Measurements from ENCODE around the gene KCNMB4. TPM values are rescaled to one million over a fixed set of nuclear protein-coding genes. Genes with fewer than 3 reads are reported as not detected.

KCNMB4 gene
- total RNA-seq, 1 experiment from 2014 or later: 0.13 TPM

DNA sequence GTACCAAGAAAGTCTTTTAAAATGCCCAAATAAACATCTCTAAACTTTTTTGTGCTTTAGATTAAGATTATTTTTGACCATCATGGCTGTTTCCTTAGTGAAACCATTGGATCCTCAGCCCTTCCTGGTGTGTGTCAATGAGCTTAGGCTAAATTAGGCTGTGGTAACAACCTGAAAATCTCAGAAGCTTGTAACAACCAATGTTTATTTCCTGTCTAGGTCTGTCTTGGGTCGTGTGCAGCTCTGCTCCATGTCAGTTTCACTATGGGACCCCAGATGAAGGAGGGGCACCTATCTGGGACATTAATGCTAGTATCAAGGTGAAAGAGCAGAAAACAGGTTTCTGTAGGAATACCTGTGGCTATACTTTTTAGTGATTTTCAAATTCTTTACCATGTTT is 49.9 kb downstream of the KCNMB4 start:
- intact Hi-C loops (cut with micrococcal nuclease; ENCODE audit: unreplicated experiment) (no loop called here), in situ Hi-C loops (cut with HindIII; ENCODE audit: low pct_unique_long_range_greater_than_20kb, low sequenced_read_pairs) (no loop called here)
- TF ChIP-seq POLR2AphosphoS5 (IDR thresholded peaks at IDR 0.05; ENCODE audit: low read depth, low read length) (no peak), REST (IDR thresholded peaks at IDR 0.05; ENCODE audit: insufficient read depth in 1 of 2, low read depth in 2 of 2, low read length in 1 of 2) (no peak), TCF7L2 (IDR thresholded peaks at IDR 0.05; ENCODE audit: low read depth, low read length) (no peak), SIN3A (IDR thresholded peaks at IDR 0.05; ENCODE audit: borderline replicate concordance, insufficient read depth, low read depth, low read length) (no peak)
- TF ChIP-seq, protein P1, sequence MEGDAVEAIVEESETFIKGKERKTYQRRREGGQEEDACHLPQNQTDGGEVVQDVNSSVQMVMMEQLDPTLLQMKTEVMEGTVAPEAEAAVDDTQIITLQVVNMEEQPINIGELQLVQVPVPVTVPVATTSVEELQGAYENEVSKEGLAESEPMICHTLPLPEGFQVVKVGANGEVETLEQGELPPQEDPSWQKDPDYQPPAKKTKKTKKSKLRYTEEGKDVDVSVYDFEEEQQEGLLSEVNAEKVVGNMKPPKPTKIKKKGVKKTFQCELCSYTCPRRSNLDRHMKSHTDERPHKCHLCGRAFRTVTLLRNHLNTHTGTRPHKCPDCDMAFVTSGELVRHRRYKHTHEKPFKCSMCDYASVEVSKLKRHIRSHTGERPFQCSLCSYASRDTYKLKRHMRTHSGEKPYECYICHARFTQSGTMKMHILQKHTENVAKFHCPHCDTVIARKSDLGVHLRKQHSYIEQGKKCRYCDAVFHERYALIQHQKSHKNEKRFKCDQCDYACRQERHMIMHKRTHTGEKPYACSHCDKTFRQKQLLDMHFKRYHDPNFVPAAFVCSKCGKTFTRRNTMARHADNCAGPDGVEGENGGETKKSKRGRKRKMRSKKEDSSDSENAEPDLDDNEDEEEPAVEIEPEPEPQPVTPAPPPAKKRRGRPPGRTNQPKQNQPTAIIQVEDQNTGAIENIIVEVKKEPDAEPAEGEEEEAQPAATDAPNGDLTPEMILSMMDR (IDR thresholded peaks at IDR 0.05): no peak
- no TSS peak for BruUV-seq (replicated peaks)
- ChIA-PET POLR2A (no interaction called here), CTCF (no interaction called here)
- Histone ChIP-seq H3K27ac (ENCODE audit: low read length) (no peak overlapping the region), H3K36me3 (ENCODE audit: control insufficient read depth, insufficient read depth, low read length) (no peaks in the 10 kb centered on the region), H3K4me1 (ENCODE audit: control insufficient read depth, insufficient read depth, low read length) (no peaks in the 10 kb centered on the region), H3K4me3 (ENCODE audit: low read depth in 2 of 2, low read length in 2 of 2) (no peak overlapping the region), H3K9me3 (ENCODE audit: control insufficient read depth, insufficient read depth, low read depth, low read length) (no peaks in the 10 kb centered on the region), H3K27me3 (ENCODE audit: control insufficient read depth, insufficient read depth, low read length) (0 out of 2 replicates have a peak, but pooled peaks cover 4% of the 10 kb centered on the region)
- no peak for DNase-seq (ENCODE audit: low read depth, low spot score)
- no peak for ATAC-seq

DNA sequence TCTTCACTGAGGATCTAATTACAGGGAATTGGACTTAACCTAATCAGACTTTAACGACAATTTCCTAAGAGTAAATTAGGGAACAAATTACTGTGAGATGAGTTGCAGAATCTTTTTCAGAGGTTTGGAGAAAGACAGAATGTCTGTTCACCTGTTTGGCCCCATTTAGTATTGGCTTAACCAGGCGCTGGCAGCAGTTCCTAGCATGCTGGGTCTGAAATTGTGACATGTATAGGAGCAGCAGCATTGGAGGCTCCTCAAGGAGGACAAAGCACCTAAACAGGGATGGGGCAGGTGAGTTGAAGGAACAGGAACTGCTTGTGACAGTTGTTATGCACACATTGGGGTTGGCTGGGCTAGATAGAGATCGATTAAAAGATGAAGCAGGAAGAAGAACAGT is 51.0 kb downstream of the KCNMB4 start:
- in situ Hi-C loops (cut with HindIII; ENCODE audit: low pct_unique_long_range_greater_than_20kb, low sequenced_read_pairs): no loop called here
- ATAC-seq (no peak), DNase-seq (ENCODE audit: low read depth, low spot score) (no peak)
- CTCF ChIA-PET: no interaction called here
- Histone ChIP-seq H3K27ac (ENCODE audit: low read length) (no peak overlapping the region), H3K27me3 (ENCODE audit: control insufficient read depth, insufficient read depth, low read length) (no peaks in the 10 kb centered on the region), H3K9me3 (ENCODE audit: control insufficient read depth, insufficient read depth, low read depth, low read length) (no peaks in the 10 kb centered on the region), H3K4me1 (ENCODE audit: control insufficient read depth, insufficient read depth, low read length) (no peaks in the 10 kb centered on the region), H3K4me3 (ENCODE audit: low read depth in 2 of 2, low read length in 2 of 2) (no peak overlapping the region), H3K36me3 (ENCODE audit: control insufficient read depth, insufficient read depth, low read length) (no peaks in the 10 kb centered on the region)
- POLR2A ChIA-PET: no interaction called here
- BruUV-seq (replicated peaks): no TSS peak
- intact Hi-C loops (cut with micrococcal nuclease; ENCODE audit: unreplicated experiment): no loop called here
- TF ChIP-seq SIN3A (IDR thresholded peaks at IDR 0.05; ENCODE audit: borderline replicate concordance, insufficient read depth, low read depth, low read length): no peak
- TF ChIP-seq POLR2AphosphoS5 (IDR thresholded peaks at IDR 0.05; ENCODE audit: low read depth, low read length): no peak
- TF ChIP-seq, protein P1 (IDR thresholded peaks at IDR 0.05): no peak
- no peak for TF ChIP-seq TCF7L2 (IDR thresholded peaks at IDR 0.05; ENCODE audit: low read depth, low read length)
- no peak for TF ChIP-seq REST (IDR thresholded peaks at IDR 0.05; ENCODE audit: insufficient read depth in 1 of 2, low read depth in 2 of 2, low read length in 1 of 2)
